ENCODE data around the gene TPM1. TPM values are rescaled to one million over a fixed set of nuclear protein-coding genes. Genes with fewer than 3 reads are reported as not detected.
A peak's percentile ranks its signal among the peaks of the same experiment; 100 is the strongest.

The TPM1 gene
- total RNA-seq, 6 experiments from 2014 or later, result 1,264 to 1,620 (median 1,342) TPM

DNA sequence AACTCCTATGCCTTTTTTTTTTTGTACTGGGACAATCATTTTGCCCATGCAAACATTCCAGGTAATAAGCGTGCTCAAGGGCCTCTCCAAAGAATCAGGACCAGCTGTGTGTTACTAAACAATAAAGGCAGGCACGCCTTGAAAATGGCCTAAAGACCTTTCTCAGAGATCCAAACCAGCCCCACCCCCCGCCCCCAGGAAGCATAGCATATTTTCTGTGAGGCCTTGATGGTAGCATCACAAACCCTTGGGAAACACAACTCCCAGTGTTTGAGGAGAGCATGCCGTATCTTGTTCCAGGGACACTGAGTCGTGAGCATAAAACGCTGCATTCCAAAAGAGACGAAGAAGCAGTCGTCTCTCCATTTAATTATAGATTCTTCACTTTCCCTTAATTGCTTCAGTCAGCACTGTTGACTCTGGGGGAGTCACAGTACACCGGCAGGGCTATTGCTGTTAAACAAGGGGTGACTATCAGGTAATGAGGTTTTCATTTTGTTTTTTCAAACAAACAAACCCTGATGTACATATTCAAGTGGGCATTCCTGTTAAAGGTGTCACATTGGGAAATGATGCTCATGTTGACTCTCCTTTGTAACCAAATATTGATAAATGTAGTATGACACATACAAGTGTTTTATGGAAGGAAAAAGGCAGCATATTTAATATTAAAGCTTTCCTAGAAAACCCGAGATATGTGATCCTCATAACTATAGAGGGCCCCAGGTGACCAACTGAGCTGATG, 4.4 kb upstream of the TPM1 start:
- Mint-ChIP-seq H3K27ac (no peak overlapping the region), H3K27me3 (ENCODE audit: insufficient read depth) (peaks cover 8% of the 10 kb centered on the region), H3K9me3 (peaks cover 17% of the 10 kb centered on the region), H3K4me3 (no peak overlapping the region), H3K36me3 (ENCODE audit: low read depth) (peaks cover 14% of the 10 kb centered on the region), H3K4me1 (ENCODE audit: low read depth) (peaks cover 36% of the 10 kb centered on the region)
- no peak for DNase-seq
- TF ChIP-seq, protein P1, sequence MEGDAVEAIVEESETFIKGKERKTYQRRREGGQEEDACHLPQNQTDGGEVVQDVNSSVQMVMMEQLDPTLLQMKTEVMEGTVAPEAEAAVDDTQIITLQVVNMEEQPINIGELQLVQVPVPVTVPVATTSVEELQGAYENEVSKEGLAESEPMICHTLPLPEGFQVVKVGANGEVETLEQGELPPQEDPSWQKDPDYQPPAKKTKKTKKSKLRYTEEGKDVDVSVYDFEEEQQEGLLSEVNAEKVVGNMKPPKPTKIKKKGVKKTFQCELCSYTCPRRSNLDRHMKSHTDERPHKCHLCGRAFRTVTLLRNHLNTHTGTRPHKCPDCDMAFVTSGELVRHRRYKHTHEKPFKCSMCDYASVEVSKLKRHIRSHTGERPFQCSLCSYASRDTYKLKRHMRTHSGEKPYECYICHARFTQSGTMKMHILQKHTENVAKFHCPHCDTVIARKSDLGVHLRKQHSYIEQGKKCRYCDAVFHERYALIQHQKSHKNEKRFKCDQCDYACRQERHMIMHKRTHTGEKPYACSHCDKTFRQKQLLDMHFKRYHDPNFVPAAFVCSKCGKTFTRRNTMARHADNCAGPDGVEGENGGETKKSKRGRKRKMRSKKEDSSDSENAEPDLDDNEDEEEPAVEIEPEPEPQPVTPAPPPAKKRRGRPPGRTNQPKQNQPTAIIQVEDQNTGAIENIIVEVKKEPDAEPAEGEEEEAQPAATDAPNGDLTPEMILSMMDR (IDR thresholded peaks at IDR 0.05), result no peak

DNA sequence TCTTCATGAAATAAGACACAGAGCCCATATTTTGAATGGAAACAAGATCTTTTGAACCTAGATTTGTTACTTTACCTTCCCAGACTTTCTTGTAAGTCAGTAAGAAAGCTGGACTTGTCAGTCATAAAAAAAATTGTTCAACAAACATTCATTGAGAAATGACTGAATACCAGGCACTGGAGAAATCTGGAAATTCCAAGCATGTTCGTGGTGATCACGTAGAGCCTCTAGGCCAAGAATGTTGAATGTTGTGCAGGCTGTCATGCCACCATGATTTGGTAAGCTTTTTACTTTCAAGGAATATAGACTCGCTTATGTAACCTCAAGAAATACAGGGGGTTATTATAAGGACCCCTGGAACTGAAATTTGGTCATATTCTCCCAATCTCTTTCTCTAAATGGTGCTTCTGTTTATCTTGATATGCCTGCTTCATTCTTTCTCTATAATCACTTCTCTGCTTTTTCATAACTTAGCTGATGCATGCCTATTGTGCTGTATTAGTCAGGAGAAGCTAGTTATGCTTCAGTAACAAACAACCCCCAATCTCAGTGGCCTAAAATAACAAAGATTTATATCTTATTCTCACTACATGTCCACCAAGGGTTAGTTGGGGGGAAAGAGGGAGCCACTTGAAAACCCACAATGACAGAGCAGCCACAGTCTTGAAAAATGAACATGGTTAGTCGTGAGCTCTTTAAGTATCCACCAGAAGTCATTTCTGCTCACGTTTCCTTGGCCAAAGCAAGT, 3.4 kb upstream of the TPM1 start:
- TF ChIP-seq, protein P1 (IDR thresholded peaks at IDR 0.05), result no peak
- DNase-seq, result peak; percentile 72
- H3K36me3 Mint-ChIP-seq (ENCODE audit: low read depth), result peaks cover 23% of the 10 kb centered on the region
- H3K27ac Mint-ChIP-seq, result peak overlapping the region; percentile 58; the same call in 1 of the 2 replicates
- peaks cover 36% of the 10 kb centered on the region for H3K4me1 Mint-ChIP-seq (ENCODE audit: low read depth)
- peaks cover 22% of the 10 kb centered on the region for H3K9me3 Mint-ChIP-seq
- H3K27me3 Mint-ChIP-seq (ENCODE audit: insufficient read depth), result peaks cover 13% of the 10 kb centered on the region
- no peak overlapping the region for H3K4me3 Mint-ChIP-seq

DNA sequence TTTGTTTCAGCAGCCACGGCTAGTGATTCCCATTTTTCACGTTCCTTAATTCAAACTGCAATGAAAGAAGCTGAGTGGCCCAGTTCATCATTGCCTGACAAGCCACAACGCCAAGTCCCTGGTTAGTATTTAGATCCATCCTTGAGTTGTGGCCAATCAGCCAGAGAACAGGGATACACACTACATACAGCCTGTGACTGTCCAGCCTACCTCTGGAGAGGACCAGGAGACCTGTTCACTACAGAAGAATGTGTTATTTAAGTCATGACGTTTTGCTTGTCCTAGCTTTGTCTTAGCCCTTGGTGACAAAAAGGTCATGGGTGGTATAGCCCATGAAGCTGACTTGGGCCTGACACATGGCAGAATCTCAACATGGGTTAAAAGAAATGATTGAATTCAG, 2.7 kb upstream of the TPM1 start:
- Mint-ChIP-seq H3K4me1 (ENCODE audit: low read depth) (peaks cover 36% of the 10 kb centered on the region), H3K36me3 (ENCODE audit: low read depth) (peaks cover 30% of the 10 kb centered on the region), H3K27me3 (ENCODE audit: insufficient read depth) (peaks cover 18% of the 10 kb centered on the region), H3K4me3 (no peak overlapping the region), H3K9me3 (peaks cover 27% of the 10 kb centered on the region), H3K27ac (peak overlapping the region; percentile 41; the same call in 1 of the 2 replicates)
- no peak for DNase-seq
- TF ChIP-seq, protein P1 (IDR thresholded peaks at IDR 0.05), result no peak

DNA sequence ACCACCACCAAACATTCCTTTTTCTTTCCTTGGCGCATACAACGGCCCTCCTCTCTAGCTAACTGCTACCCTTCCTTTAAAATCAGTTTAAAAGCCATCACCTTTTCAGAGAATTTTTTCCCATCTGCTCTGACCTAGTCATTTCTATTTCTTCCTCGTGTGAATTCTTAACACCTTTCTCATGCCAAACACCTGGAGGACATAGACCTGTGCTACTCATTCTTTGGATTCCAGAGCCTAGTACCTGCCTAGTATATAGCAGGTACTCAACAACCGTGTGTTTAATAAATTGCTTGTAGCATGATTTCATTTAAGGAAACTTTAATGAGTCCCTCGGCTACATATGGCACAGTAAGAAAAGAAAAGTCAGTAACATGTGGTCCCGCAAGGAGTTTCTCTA, 2.0 kb upstream of the TPM1 start:
- no peak for DNase-seq
- Mint-ChIP-seq H3K27ac (no peak overlapping the region), H3K27me3 (ENCODE audit: insufficient read depth) (peaks cover 25% of the 10 kb centered on the region), H3K4me1 (ENCODE audit: low read depth) (peaks cover 39% of the 10 kb centered on the region), H3K4me3 (no peak overlapping the region), H3K36me3 (ENCODE audit: low read depth) (peaks cover 37% of the 10 kb centered on the region), H3K9me3 (peaks cover 27% of the 10 kb centered on the region)
- TF ChIP-seq, protein P1 (IDR thresholded peaks at IDR 0.05), result no peak

DNA sequence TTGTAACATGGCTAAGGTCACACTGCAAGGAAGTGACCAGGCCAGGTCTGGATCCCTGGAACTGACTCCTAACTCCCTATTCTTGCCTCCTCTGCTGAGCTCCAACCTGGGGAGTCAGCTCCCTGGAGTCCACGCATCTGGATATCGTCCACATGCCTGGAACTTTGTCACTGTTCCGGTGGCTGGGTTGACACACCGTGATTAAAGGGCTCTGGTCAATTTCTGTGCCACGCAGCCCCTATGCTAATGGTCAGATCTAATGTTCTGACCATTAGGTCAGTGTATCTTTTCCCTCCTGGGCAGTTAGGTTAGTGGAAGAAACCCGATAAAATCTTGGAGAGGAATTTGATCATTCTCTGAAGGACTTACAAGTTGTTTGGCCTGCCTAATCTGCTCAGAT, 1.6 kb upstream of the TPM1 start:
- Mint-ChIP-seq H3K36me3 (ENCODE audit: low read depth) (peaks cover 41% of the 10 kb centered on the region), H3K9me3 (peaks cover 27% of the 10 kb centered on the region), H3K27ac (no peak overlapping the region), H3K4me3 (no peak overlapping the region; the same call in 1 of the 2 replicates), H3K27me3 (ENCODE audit: insufficient read depth) (peaks cover 28% of the 10 kb centered on the region), H3K4me1 (ENCODE audit: low read depth) (peaks cover 43% of the 10 kb centered on the region)
- DNase-seq, result no peak
- TF ChIP-seq, protein P1 (IDR thresholded peaks at IDR 0.05), result no peak
